IMR-90 (cell line): ENCODE data around the gene ANO2. TPM values are rescaled to one million over a fixed set of nuclear protein-coding genes. Genes with fewer than 3 reads are reported as not detected.

Source experiments
- ATAC-seq: fragments of 200-7000 bp; cut with Tn5 transposase; 2 replicates; pipeline ENCODE4 v1.9.1; 2020; ENCODE audit warnings: low read depth, mild to moderate bottlenecking, moderate library complexity
- BruUV-seq: library from RNA; stranded (reverse); fragments of 400-500 nt; replicated peaks from 2 replicates; lab custom pipeline; 2021; lab: Mats Ljungman, UMichigan
- CTCF ChIA-PET: fragments of 300-600 bp; formaldehyde crosslinking; extraction: SDS; loops from one replicate; lab custom pipeline; 2021; ENCODE audit warnings: antibody characterized with exemption; lab: Yijun Ruan, JAX
- POLR2A ChIA-PET: fragments of 300-600 bp; sonication (Branson Sonifier 250); formaldehyde crosslinking; loops from one replicate; lab custom pipeline; 2022; ENCODE audit warnings: antibody characterized with exemption; ENCODE audit not compliant: unreplicated experiment; lab: Charles Lee
- DNase-seq: peaks from one replicate; pipeline ENCODE4 v3.0.0; 2013
- H2AFZ ChIP-seq: replicated peaks from 2 replicates; pipeline ENCODE3; 2013; ENCODE audit warnings: low read length, mild to moderate bottlenecking; ENCODE audit not compliant: poor library complexity
- H2AK5ac ChIP-seq: 2 replicates; pipeline ENCODE4 v1.6.1; 2013; ENCODE audit warnings: low read depth, low read length, inconsistent platforms
- H2AK9ac ChIP-seq: replicated peaks from 2 replicates; pipeline ENCODE3; 2013; ENCODE audit warnings: mild to moderate bottlenecking, low read depth, low read length, moderate library complexity; ENCODE audit not compliant: poor library complexity
- H2BK120ac ChIP-seq: 2 replicates; pipeline ENCODE4 v1.6.1; 2013; ENCODE audit warnings: low read depth, low read length, inconsistent platforms
- H2BK15ac ChIP-seq: 3 replicates; pipeline ENCODE4 v1.6.1; 2013; ENCODE audit warnings: low read depth, low read length, inconsistent platforms
- H2BK20ac ChIP-seq: 2 replicates; pipeline ENCODE4 v1.6.1; 2013; ENCODE audit warnings: low read depth, mild to moderate bottlenecking, inconsistent platforms, low read length, moderate library complexity
- H2BK5ac ChIP-seq: 2 replicates; pipeline ENCODE4 v1.6.1; 2013; ENCODE audit warnings: mild to moderate bottlenecking, low read depth, low read length, inconsistent platforms; ENCODE audit not compliant: poor library complexity, severe bottlenecking
- H3K14ac ChIP-seq: replicated peaks from 2 replicates; pipeline ENCODE4 v1.6.1; 2013; ENCODE audit warnings: low read depth, low read length, inconsistent platforms
- H3K18ac ChIP-seq: 2 replicates; pipeline ENCODE4 v1.6.1; 2013; ENCODE audit warnings: low read depth, low read length, control low read depth
- H3K23ac ChIP-seq: 2 replicates; pipeline ENCODE4 v1.6.1; 2013; ENCODE audit warnings: low read depth, low read length, inconsistent platforms
- H3K27ac ChIP-seq: 2 replicates; pipeline ENCODE4 v1.5.1; 2013; ENCODE audit warnings: mild to moderate bottlenecking, control low read depth, low read length; ENCODE audit not compliant: insufficient read depth
- H3K27me3 ChIP-seq: 2 replicates; pipeline ENCODE4 v1.6.1; 2013; ENCODE audit warnings: low read length; ENCODE audit not compliant: control insufficient read depth, insufficient read depth
- H3K36me3 ChIP-seq: 2 replicates; pipeline ENCODE4 v1.6.1; 2013; ENCODE audit warnings: low read length, mixed read lengths; ENCODE audit not compliant: control insufficient read depth, insufficient read depth
- H3K4ac ChIP-seq: 2 replicates; pipeline ENCODE4 v1.6.1; 2013; ENCODE audit warnings: low read depth, low read length, inconsistent platforms
- H3K4me1 ChIP-seq: 2 replicates; pipeline ENCODE4 v1.6.1; 2013; ENCODE audit warnings: low read length, mixed read lengths; ENCODE audit not compliant: control insufficient read depth, insufficient read depth
- H3K4me2 ChIP-seq: 2 replicates; pipeline ENCODE4 v1.6.1; 2013; ENCODE audit warnings: low read depth, mild to moderate bottlenecking, control low read depth, low read length, moderate library complexity
- H3K4me3 ChIP-seq: 2 replicates; pipeline ENCODE4 v1.5.1; 2013; ENCODE audit warnings: low read depth, mild to moderate bottlenecking, control low read depth, low read length, moderate library complexity; ENCODE audit not compliant: insufficient read depth
- H3K56ac ChIP-seq: 2 replicates; pipeline ENCODE4 v1.6.1; 2013; ENCODE audit warnings: low read length, inconsistent platforms; ENCODE audit not compliant: insufficient read depth; ENCODE audit errors: extremely low read depth
- H3K79me1 ChIP-seq, 2 experiments: 2 replicates each; pipeline ENCODE4 v1.6.1; 2013; ENCODE audit warnings: low read length in 2 of 2, inconsistent platforms in 1 of 2, low read depth in 1 of 2
- H3K9ac ChIP-seq: 2 replicates; pipeline ENCODE4 v1.6.1; 2013; ENCODE audit warnings: low read depth, low read length, control low read depth
- H3K9me1 ChIP-seq: 2 replicates; pipeline ENCODE4 v1.6.1; 2013; ENCODE audit warnings: low read length, inconsistent platforms; ENCODE audit not compliant: insufficient read depth
- H3K9me3 ChIP-seq: 2 replicates; pipeline ENCODE4 v1.6.1; 2013; ENCODE audit warnings: low read length; ENCODE audit not compliant: control insufficient read depth, insufficient read depth
- H4K20me1 ChIP-seq: 2 replicates; pipeline ENCODE4 v1.6.1; 2013; ENCODE audit warnings: low read length, inconsistent platforms; ENCODE audit not compliant: insufficient read depth
- H4K5ac ChIP-seq: 2 replicates; pipeline ENCODE4 v1.6.1; 2013; ENCODE audit warnings: mild to moderate bottlenecking, low read depth, low read length, control low read depth
- H4K8ac ChIP-seq, 2 experiments: 2 replicates each; pipeline ENCODE4 v1.6.1; 2013; ENCODE audit warnings: low read depth in 2 of 2, low read length in 2 of 2, control low read depth in 1 of 2, inconsistent platforms in 1 of 2
- H4K91ac ChIP-seq: 2 replicates; pipeline ENCODE4 v1.6.1; 2013; ENCODE audit warnings: low read depth, low read length, inconsistent platforms; ENCODE audit not compliant: insufficient read depth
- MAFK ChIP-seq: IDR thresholded peaks from 2 replicates; pipeline ENCODE4 v1.6.1; 2012; ENCODE audit warnings: low read depth, low read length, improper control_type of control experiment
- MXI1 ChIP-seq: IDR thresholded peaks from 2 replicates; pipeline ENCODE4 v1.6.1; 2012; ENCODE audit warnings: low read depth, mild to moderate bottlenecking, low read length, moderate library complexity, borderline replicate concordance
- RAD21 ChIP-seq: IDR thresholded peaks from 2 replicates; pipeline ENCODE4 v1.6.1; 2012; ENCODE audit warnings: low read length, improper control_type of control experiment
- RCOR1 ChIP-seq: IDR thresholded peaks from 2 replicates; pipeline ENCODE4 v1.6.1; 2012; ENCODE audit warnings: mild to moderate bottlenecking, low read length, improper control_type of control experiment; ENCODE audit not compliant: insufficient replicate concordance
- WGBS, 2 experiments: methylation state at CpG; one replicate each; pipeline versions ENCODE4 v1.1.5 to v1.1.7; 2013; ENCODE audit warnings: missing lambda C conversion rate in 2 of 2; ENCODE audit not compliant: insufficient read length in 1 of 2; ENCODE audit errors: extremely low coverage in 2 of 2; 5-methylcytosine and 5-hydroxymethylcytosine counted together
- dilution Hi-C: fragments of 300-500 bp; cut with HindIII; formaldehyde crosslinking; loops from one replicate; pipeline ENCODE4 v1.14.3; 2018; ENCODE audit warnings: low sequenced_read_pairs; ENCODE audit not compliant: unreplicated experiment
- in situ Hi-C: fragments of 300-500 bp; cut with MboI; formaldehyde crosslinking; loops from 3 replicates; pipeline ENCODE4 v1.14.3; 2019; ENCODE audit warnings: low sequenced_read_pairs, inconsistent platforms, mixed read lengths
- intact Hi-C: fragments of 100-400 bp; cut with micrococcal nuclease; formaldehyde crosslinking; loops from 2 replicates; pipeline ENCODE4 v1.10.0; 2022
- polyA plus RNA-seq, 3 experiments: library from polyadenylated mRNA; depleted of rRNA; stranded (reverse); fragments of >200 nt; gene quantifications; 2 replicates each; pipeline ENCODE4 v1.2.3, GENCODE V29; 2012; ENCODE audit warnings: low replicate concordance in 1 of 3
- total RNA-seq: library from RNA; depleted of rRNA; stranded (reverse); fragments of >200 nt; gene quantifications from 2 replicates; pipeline ENCODE4 v1.2.3, GENCODE V29; 2012

ANO2 gene
- total and polyA plus RNA-seq, 2 of the 4 experiments (the other 2 are of a cell fraction), result 0.22 TPM; not detected in 1

GRCh38 chr12:5910790-5911548, 34.1 kb downstream of the ANO2 start:
- no CpG with 5 or more reads among the region's 7 CpGs for WGBS, 2 experiments
- Histone ChIP-seq H3K36me3 (no peaks in the 10 kb centered on the region), H3K4me3 (no peak overlapping the region), H3K79me1 (no peaks in the 10 kb centered on the region), H3K27ac (no peak overlapping the region), H3K27me3 (peaks cover 31% of the 10 kb centered on the region), H2BK120ac (no peak overlapping the region), H3K9me3 (no peaks in the 10 kb centered on the region), H3K4me2 (no peak overlapping the region), H3K9ac (no peak overlapping the region), H2AK9ac (no peak overlapping the region), H2AK5ac (no peak overlapping the region), H2BK20ac (no peak overlapping the region), H4K8ac (no peak overlapping the region), H3K4me1 (no peaks in the 10 kb centered on the region), H3K4ac (no peak overlapping the region), H3K14ac (no peak overlapping the region), H2BK15ac (no peak overlapping the region), H4K5ac (no peak overlapping the region), H3K9me1 (no peaks in the 10 kb centered on the region), H4K20me1 (no peaks in the 10 kb centered on the region), H2BK5ac (no peak overlapping the region), H3K18ac (no peak overlapping the region), H4K91ac (no peak overlapping the region), H3K23ac (no peak overlapping the region), H2AFZ (no peak overlapping the region), H3K56ac (no peak overlapping the region)
- intact Hi-C loops, result no loop called here
- TF ChIP-seq MXI1, result no peak
- TF ChIP-seq MAFK, result no peak
- no peak for TF ChIP-seq RCOR1
- no peak for TF ChIP-seq RAD21
- ATAC-seq, result no peak
- no peak for DNase-seq
- dilution Hi-C loops, result no loop called here
- in situ Hi-C loops, result no loop called here
- CTCF ChIA-PET, result no interaction called here
- POLR2A ChIA-PET, result no interaction called here
- BruUV-seq, result no TSS peak
